ENCODE results near the gene ABCB8. TPM values are rescaled to one million over a fixed set of nuclear protein-coding genes. Genes with fewer than 3 reads are reported as not detected.
A peak's percentile ranks its signal among the peaks of the same experiment; 100 is the strongest.

Gene ABCB8
- total RNA-seq, 2 donors from 2014 or later: 35.9 to 37.2 TPM

DNA sequence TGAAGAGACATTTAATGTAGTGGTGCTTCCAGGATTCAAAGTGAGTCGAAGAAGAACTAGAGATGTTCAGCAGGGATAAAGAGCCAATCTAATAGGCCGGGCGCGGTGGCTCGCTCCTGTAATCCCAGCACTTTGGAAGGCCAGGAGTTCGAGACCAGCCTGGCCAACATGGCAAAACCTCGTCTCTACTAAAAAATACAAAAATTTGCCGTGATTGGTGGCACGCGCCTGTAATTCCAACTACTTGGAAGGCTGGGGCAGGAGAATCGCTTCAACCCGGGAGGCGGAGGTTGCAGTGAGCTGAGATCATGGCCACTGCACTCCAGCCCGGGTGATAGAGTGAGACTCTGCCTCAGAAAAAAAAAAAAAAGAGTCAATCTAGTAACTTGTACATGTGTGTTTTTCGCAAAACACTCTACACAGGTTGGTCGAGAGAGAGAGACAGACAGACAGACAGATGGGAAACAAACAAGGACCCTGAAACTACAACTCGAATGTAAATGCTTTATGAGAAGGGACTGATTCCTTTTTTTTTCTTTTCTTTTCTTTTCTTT lies 775 bp downstream of the ABCB8 start:
- TF ChIP-seq CTCF (conservative IDR thresholded peaks at IDR 0.05): peak; percentile 4

DNA sequence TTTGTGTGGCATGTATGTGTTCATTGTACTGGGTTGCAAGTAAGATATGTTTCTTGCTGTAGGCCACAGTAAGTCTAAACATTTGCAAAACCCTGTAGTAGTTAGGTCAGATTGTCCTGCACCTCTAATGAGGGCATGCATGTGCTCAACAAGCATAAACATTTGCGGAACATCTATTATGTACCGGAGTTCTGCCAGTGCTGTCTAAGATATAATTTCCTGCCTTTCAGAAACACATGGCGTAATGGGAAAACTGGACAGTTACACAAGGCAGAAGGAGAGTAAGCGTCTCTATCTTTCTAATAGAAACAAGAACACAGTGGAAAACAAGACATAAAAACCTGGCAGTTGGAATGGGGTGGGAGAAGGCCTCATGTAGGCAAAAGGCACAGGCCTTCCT lies 2.8 kb downstream of the ABCB8 start:
- H3K9me3 ChIP-seq (ENCODE audit: control insufficient read depth, low read length): no peaks in the 10 kb centered on the region
- H3K27ac ChIP-seq (ENCODE audit: low read depth, low read length): no peak overlapping the region
- peaks cover 7% of the 10 kb centered on the region for H3K4me1 ChIP-seq (ENCODE audit: control insufficient read depth, insufficient read depth, low read length)
- H3K27me3 ChIP-seq (ENCODE audit: control insufficient read depth, insufficient read depth, low read length, poor library complexity, severe bottlenecking): no peaks in the 10 kb centered on the region
- peaks cover 24% of the 10 kb centered on the region for H3K4me1 Mint-ChIP-seq
- no peak overlapping the region for H3K4me3 Mint-ChIP-seq
- H3K4me3 ChIP-seq (ENCODE audit: low read length): no peak overlapping the region
- H3K27ac Mint-ChIP-seq: no peak overlapping the region
- 93 to 96% methylated on average over 3 to 4 of the region's 4 CpGs for WGBS, 2 experiments (ENCODE audit: insufficient coverage in 1 of 2, insufficient read length in 1 of 2)
- H3K27me3 Mint-ChIP-seq (ENCODE audit: insufficient read depth): peaks cover 2% of the 10 kb centered on the region
- H3K36me3 ChIP-seq (ENCODE audit: control insufficient read depth, insufficient read depth, low read length): peaks cover 4% of the 10 kb centered on the region
- TF ChIP-seq CTCF (conservative IDR thresholded peaks at IDR 0.05): no peak
- no peaks in the 10 kb centered on the region for H3K9me3 Mint-ChIP-seq
- no peaks in the 10 kb centered on the region for H3K36me3 Mint-ChIP-seq (ENCODE audit: low read depth)
- H3K9ac ChIP-seq (ENCODE audit: extremely low read depth, low read length, poor library complexity, severe bottlenecking): no peak overlapping the region
- DNase-seq: no peak

More for the DNA sequence above, 775 bp downstream of the ABCB8 start:
- Histone ChIP-seq H3K27me3 (ENCODE audit: control insufficient read depth, insufficient read depth, low read length, poor library complexity, severe bottlenecking) (no peaks in the 10 kb centered on the region), H3K4me1 (ENCODE audit: control insufficient read depth, insufficient read depth, low read length) (peaks cover 9% of the 10 kb centered on the region), H3K27ac (ENCODE audit: low read depth, low read length) (no peak overlapping the region), H3K9ac (ENCODE audit: extremely low read depth, low read length, poor library complexity, severe bottlenecking) (peak overlapping the region; percentile 83), H3K9me3 (ENCODE audit: control insufficient read depth, low read length) (no peaks in the 10 kb centered on the region), H3K36me3 (ENCODE audit: control insufficient read depth, insufficient read depth, low read length) (peaks cover 4% of the 10 kb centered on the region), H3K4me3 (ENCODE audit: low read length) (peak overlapping the region; percentile 93)
- H3K4me3 Mint-ChIP-seq: peak overlapping the region; percentile 86
- no peak for DNase-seq
- H3K36me3 Mint-ChIP-seq (ENCODE audit: low read depth): no peaks in the 10 kb centered on the region
- peak overlapping the region; percentile 98 for H3K27ac Mint-ChIP-seq
- peaks cover 16% of the 10 kb centered on the region for H3K27me3 Mint-ChIP-seq (ENCODE audit: insufficient read depth)
- H3K9me3 Mint-ChIP-seq: no peaks in the 10 kb centered on the region
- 70 to 75% methylated on average over 8 to 17 of the region's 17 CpGs for WGBS, 2 experiments (ENCODE audit: insufficient coverage in 1 of 2, insufficient read length in 1 of 2)
- H3K4me1 Mint-ChIP-seq: peaks cover 27% of the 10 kb centered on the region

DNA sequence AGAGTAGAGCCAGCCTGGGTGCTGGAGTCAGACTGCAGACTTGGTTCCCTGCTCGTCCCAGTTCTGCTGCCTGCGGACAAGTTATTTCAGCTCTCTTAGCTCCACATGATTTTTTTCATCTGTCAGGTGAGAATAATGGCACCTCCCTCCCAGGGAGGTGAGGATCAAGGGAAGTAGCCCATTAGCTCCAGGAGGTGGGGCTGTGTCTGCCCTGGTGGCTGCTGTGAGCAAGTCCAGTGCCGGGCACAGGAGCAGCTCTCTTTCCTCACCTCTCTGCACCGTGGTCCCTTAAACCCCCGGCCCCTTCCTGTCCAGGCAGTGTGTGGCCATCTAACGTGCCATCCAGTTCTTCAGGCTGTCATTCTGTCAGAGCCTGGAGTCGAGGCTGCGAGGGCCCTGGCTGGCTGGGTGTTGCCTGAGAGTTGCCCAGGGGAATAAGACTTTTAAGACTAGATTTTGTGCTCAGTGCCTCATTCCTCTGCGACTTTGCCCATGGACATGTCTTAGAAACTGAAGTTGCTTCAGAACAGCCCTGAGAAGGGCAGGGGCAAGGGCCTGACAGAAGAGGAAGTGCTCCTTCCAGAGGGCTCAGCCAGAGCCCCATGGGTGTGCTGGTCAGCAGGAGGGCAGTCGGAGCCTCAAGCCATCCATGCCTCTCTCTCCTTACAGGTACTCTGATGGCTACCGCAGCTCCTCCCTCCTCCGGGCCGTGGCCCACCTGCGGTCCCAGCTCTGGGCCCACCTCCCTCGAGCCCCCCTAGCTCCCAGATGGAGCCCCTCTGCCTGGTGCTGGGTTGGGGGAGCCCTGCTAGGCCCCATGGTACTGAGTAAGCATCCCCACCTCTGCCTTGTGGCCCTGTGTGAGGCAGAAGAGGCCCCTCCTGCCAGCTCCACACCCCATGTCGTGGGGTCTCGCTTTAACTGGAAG lies 5.0 kb downstream of the ABCB8 start:
- TF ChIP-seq CTCF (conservative IDR thresholded peaks at IDR 0.05): peak; percentile 55
- peak; percentile 58 for DNase-seq
- H3K27me3 ChIP-seq (ENCODE audit: control insufficient read depth, insufficient read depth, low read length, poor library complexity, severe bottlenecking): no peaks in the 10 kb centered on the region
- H3K9me3 Mint-ChIP-seq: no peaks in the 10 kb centered on the region
- no peaks in the 10 kb centered on the region for H3K27me3 Mint-ChIP-seq (ENCODE audit: insufficient read depth)
- no peaks in the 10 kb centered on the region for H3K4me1 ChIP-seq (ENCODE audit: control insufficient read depth, insufficient read depth, low read length)
- 90 to 91% methylated on average over 7 to 17 of the region's 17 CpGs for WGBS, 2 experiments (ENCODE audit: insufficient coverage in 1 of 2, insufficient read length in 1 of 2)
- peaks cover 5% of the 10 kb centered on the region for H3K4me1 Mint-ChIP-seq
- H3K4me3 Mint-ChIP-seq: no peak overlapping the region
- H3K36me3 Mint-ChIP-seq (ENCODE audit: low read depth): peaks cover 8% of the 10 kb centered on the region
- no peak overlapping the region for H3K27ac Mint-ChIP-seq
- H3K9me3 ChIP-seq (ENCODE audit: control insufficient read depth, low read length): no peaks in the 10 kb centered on the region
- H3K9ac ChIP-seq (ENCODE audit: extremely low read depth, low read length, poor library complexity, severe bottlenecking): no peak overlapping the region
- H3K27ac ChIP-seq (ENCODE audit: low read depth, low read length): no peak overlapping the region
- H3K4me3 ChIP-seq (ENCODE audit: low read length): no peak overlapping the region
- peaks cover 10% of the 10 kb centered on the region for H3K36me3 ChIP-seq (ENCODE audit: control insufficient read depth, insufficient read depth, low read length)
